KMS-11 (cell line): Measurements from ENCODE around the gene NTNG2.

Experiments
- H2AFZ ChIP-seq: fragments of 200-600 bp; sonication (generic); 2 replicates; pipeline ENCODE4 v1.6.1; 2016; ENCODE audit warnings: antibody characterized with exemption, mixed run types, low read depth
- H3K27ac ChIP-seq: fragments of 200-600 bp; sonication (generic); 2 replicates; pipeline ENCODE4 v1.6.1; 2016; ENCODE audit warnings: mild to moderate bottlenecking, mixed run types
- H3K27me3 ChIP-seq: fragments of 200-600 bp; sonication (generic); 2 replicates; pipeline ENCODE4 v1.6.1; 2017; ENCODE audit warnings: mild to moderate bottlenecking, low read depth, mixed run types, moderate library complexity; ENCODE audit not compliant: insufficient read depth
- H3K36me3 ChIP-seq: fragments of 200-600 bp; sonication (generic); 2 replicates; pipeline ENCODE4 v1.6.1; 2017; ENCODE audit warnings: mild to moderate bottlenecking, mixed run types; ENCODE audit not compliant: insufficient read depth
- H3K4me1 ChIP-seq: fragments of 200-600 bp; sonication (generic); 2 replicates; pipeline ENCODE4 v1.6.1; 2016; ENCODE audit warnings: mild to moderate bottlenecking, low read depth, mixed run types; ENCODE audit not compliant: poor library complexity, severe bottlenecking
- H3K4me2 ChIP-seq: fragments of 200-600 bp; sonication (generic); 2 replicates; pipeline ENCODE4 v1.7.0; 2016; ENCODE audit warnings: mild to moderate bottlenecking, mixed run types
- H3K4me3 ChIP-seq: fragments of 200-600 bp; sonication (generic); IDR thresholded peaks from 2 replicates; pipeline ENCODE4 v1.6.1; 2017; ENCODE audit warnings: low read depth, low read length, mixed read lengths; ENCODE audit not compliant: insufficient read depth
- H3K79me2 ChIP-seq: fragments of 200-600 bp; sonication (generic); 2 replicates; pipeline ENCODE4 v1.6.1; 2016; ENCODE audit warnings: low read depth, mixed run types; ENCODE audit not compliant: insufficient read depth
- H3K9ac ChIP-seq: fragments of 200-600 bp; sonication (generic); 2 replicates; pipeline ENCODE4 v1.6.1; 2016; ENCODE audit warnings: mild to moderate bottlenecking, mixed run types
- H4K20me1 ChIP-seq: fragments of 200-600 bp; sonication (generic); 2 replicates; pipeline ENCODE4 v1.6.1; 2016; ENCODE audit warnings: mild to moderate bottlenecking, mixed run types; ENCODE audit not compliant: insufficient read depth
- CTCF ChIP-seq: fragments of 200-600 bp; sonication (generic); conservative IDR thresholded peaks from 2 replicates; pipeline ENCODE4 v1.6.1; 2017; ENCODE audit warnings: low read depth, mild to moderate bottlenecking, antibody characterized with exemption, low read length, moderate library complexity, mixed read lengths

Gene NTNG2

GRCh38 chr9:132199056-132199455, 37.2 kb downstream of the NTNG2 start:
- no peak overlapping the region for H3K4me2 ChIP-seq
- no peak overlapping the region for H3K27ac ChIP-seq
- no peak overlapping the region for H2AFZ ChIP-seq
- H3K4me1 ChIP-seq, result no peaks in the 10 kb centered on the region
- H3K9ac ChIP-seq, result no peak overlapping the region
- peaks cover 93% of the 10 kb centered on the region for H3K27me3 ChIP-seq
- H4K20me1 ChIP-seq, result no peaks in the 10 kb centered on the region
- no peaks in the 10 kb centered on the region for H3K36me3 ChIP-seq
- H3K4me3 ChIP-seq, result no peak overlapping the region
- TF ChIP-seq CTCF, result no peak
- no peaks in the 10 kb centered on the region for H3K79me2 ChIP-seq

- no peak overlapping the region for H3K9ac ChIP-seq
- H2AFZ ChIP-seq, result no peak overlapping the region
- no peak overlapping the region for H3K27ac ChIP-seq
- H3K4me2 ChIP-seq, result no peak overlapping the region
- no peaks in the 10 kb centered on the region for H3K79me2 ChIP-seq
- H4K20me1 ChIP-seq, result no peaks in the 10 kb centered on the region
- no peak for TF ChIP-seq CTCF
- no peaks in the 10 kb centered on the region for H3K4me1 ChIP-seq
- peaks cover 96% of the 10 kb centered on the region for H3K27me3 ChIP-seq
- no peaks in the 10 kb centered on the region for H3K36me3 ChIP-seq
- no peak overlapping the region for H3K4me3 ChIP-seq
These were observed 38.8 kb downstream of the NTNG2 start for GRCh38 chr9:132200706-132201105.

GRCh38 chr9:132201139-132201538, 39.3 kb downstream of the NTNG2 start:
- H3K4me2 ChIP-seq, result no peak overlapping the region
- no peaks in the 10 kb centered on the region for H3K4me1 ChIP-seq

GRCh38 chr9:132201780-132202703, 40.2 kb downstream of the NTNG2 start:
- Histone ChIP-seq H3K79me2 (no peaks in the 10 kb centered on the region), H2AFZ (no peak overlapping the region), H3K4me2 (no peak overlapping the region), H3K27me3 (peaks cover 96% of the 10 kb centered on the region), H4K20me1 (no peaks in the 10 kb centered on the region), H3K4me1 (no peaks in the 10 kb centered on the region), H3K9ac (no peak overlapping the region), H3K4me3 (no peak overlapping the region), H3K27ac (no peak overlapping the region), H3K36me3 (no peaks in the 10 kb centered on the region)
- TF ChIP-seq CTCF, result no peak

More at GRCh38 chr9:132201139-132201538, 39.3 kb downstream of the NTNG2 start:
- H3K9ac ChIP-seq, result no peak overlapping the region
- H3K27me3 ChIP-seq, result peaks cover 96% of the 10 kb centered on the region
- no peak for TF ChIP-seq CTCF
- H3K79me2 ChIP-seq, result no peaks in the 10 kb centered on the region
- no peak overlapping the region for H3K27ac ChIP-seq
- H3K36me3 ChIP-seq, result no peaks in the 10 kb centered on the region
- H2AFZ ChIP-seq, result no peak overlapping the region
- no peaks in the 10 kb centered on the region for H4K20me1 ChIP-seq
- no peak overlapping the region for H3K4me3 ChIP-seq
